Stimulated activated CD4-positive, alpha-beta T cell treated with anti-CD3 and anti-CD28 coated beads, Interleukin-1b, Interleukin-23, amount 100 ng/mL, for 24 hours (primary cell): ENCODE measurements around the gene ELOVL3.
A peak's percentile ranks its signal among the peaks of the same experiment; 100 is the strongest.

ENCODE experiments used
- DNase-seq, 4 experiments: peaks; one replicate each; pipeline ENCODE4 v3.0.0-alpha.2; 2020; ENCODE audit warnings: low read depth in 4 of 4, low spot score in 1 of 4

ELOVL3 gene

GRCh38 chr10:102222797-102223196 is 3.3 kb upstream of the ELOVL3 start:
- DNase-seq = no peak

DNA sequence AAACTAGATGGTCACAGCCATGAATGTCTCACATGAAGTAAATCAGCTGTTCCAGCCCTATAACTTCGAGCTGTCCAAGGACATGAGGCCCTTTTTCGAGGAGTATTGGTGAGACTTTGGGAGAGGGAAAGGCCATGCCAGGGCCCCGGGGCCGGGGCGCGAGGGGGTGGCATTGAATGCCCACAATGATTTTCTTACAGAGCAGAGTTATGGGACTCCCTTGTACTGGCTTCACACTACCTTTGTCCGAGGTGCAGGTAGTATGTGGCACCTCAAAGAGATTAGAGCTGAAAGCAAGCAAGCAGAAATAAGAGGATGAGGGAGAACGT is 407 bp downstream of the ELOVL3 start:
- no peak for DNase-seq

- no peak for DNase-seq
These were observed 951 bp downstream of the ELOVL3 start for GRCh38 chr10:102227050-102227449.

- peak; percentile 73 to 80 (median 75) for DNase-seq
These were observed 3.7 kb downstream of the ELOVL3 start for GRCh38 chr10:102229810-102230263.

- peak in 1 of 4 experiments; percentile 21 for DNase-seq
These were observed 4.3 kb downstream of the ELOVL3 start for GRCh38 chr10:102230264-102230860.

GRCh38 chr10:102230861-102231356 is 4.8 kb downstream of the ELOVL3 start:
- peak in 1 of 4 experiments; percentile 39 for DNase-seq

- peak in 3 of 4 experiments; percentile 52 to 72 (median 57) for DNase-seq
These were observed 5.5 kb downstream of the ELOVL3 start for GRCh38 chr10:102231357-102232318.

DNA sequence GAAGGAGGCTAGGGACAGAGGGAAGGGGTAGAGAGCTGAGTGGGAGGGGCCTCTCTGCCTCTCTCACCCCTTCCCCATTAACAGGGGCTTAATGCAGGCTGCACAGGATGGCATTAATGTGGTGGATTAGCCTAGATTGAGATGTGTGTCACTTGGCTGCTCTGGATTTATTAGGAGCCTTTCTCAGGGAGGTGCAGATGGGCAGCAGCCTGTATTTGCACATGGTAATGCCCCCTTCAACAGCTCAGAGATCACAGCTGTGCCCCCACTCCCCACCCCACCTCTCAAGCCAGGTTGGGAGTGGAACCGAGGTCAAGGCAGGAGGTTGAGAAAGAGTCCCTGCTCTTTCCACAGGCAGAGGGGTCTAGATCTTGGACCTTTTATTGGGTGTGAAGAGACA is 7.9 kb downstream of the ELOVL3 start:
- DNase-seq = no peak

DNA sequence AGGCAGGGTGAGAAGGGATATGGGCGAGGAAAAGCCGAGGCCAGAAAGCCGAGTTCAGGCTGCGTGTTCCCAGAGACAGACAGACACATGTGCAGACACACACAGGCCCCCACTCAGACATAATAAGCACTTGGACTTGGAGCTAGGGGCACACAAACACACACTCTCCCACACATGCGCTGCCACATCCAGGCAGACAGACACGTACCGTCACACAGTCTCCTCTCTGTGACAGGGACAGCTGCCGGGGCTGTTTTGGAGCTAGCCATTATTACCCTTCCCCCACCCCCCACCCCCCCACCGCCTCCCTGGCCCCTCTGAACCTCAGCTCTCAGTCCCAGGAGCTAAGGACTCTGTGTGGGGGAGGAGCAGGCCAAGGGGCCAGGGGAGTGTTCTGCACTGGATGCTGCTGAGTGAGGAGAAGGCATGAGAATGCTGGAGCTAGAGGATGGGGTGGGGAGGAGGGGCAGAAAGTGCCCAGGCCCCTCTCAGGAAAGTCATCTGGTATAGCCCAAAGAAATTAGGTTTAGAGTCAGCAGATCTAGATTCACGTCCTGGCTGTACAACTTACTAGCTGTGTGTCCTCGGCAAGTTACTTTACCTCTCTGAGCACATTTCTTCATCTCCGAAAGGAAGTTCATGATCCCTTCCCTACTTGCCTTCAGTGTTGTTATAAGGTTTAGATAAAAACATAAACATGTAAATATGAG is 8.9 kb downstream of the ELOVL3 start:
- DNase-seq = no peak

DNA sequence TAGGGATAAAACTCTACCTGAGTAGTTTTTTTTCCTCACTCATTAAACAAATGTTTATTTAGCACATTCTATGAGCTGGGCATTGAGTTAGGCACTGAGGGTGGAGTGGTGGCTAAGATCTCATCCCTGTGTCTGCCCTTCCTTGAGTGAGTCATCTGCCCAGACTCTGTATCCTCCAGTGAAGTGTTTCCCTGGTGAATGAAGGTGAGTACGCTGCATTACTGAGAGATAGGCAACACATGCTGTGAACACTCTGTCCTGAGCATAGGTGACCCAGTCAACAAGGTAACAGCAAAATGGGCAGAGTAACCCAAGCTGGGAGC is 9.5 kb downstream of the ELOVL3 start:
- DNase-seq = no peak

GRCh38 chr10:102236006-102236405 is 9.9 kb downstream of the ELOVL3 start:
- no peak for DNase-seq

- no peak for DNase-seq
These were observed 11.7 kb downstream of the ELOVL3 start for GRCh38 chr10:102237711-102238252.

DNA sequence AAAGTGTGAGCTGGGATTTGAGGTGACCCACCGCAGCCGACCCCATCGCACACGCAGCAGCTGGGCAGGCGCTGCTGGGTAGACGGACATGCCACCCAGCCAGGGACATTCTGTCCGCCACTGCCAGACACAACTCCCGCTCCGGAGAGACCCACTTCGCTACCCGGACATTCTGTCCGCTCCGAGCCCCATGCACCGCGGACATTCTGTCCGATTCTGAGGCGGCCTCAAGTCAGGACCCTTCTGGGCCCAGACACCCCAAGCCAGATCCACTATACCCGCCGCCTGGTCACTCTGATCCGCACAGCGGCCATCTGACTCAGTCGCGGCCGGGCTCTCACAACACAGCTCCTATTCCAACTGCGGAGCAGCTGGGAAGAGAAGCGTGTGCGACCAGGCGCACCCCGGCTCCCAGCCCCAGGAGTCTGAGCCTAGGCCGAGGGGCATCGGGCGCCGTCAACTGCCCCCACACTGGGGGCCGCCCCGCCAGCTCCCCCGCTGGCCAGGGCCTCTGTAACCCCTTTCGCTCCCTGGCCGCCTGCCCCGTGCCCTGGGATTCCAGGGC is 14.4 kb downstream of the ELOVL3 start:
- DNase-seq = no peak

DNA sequence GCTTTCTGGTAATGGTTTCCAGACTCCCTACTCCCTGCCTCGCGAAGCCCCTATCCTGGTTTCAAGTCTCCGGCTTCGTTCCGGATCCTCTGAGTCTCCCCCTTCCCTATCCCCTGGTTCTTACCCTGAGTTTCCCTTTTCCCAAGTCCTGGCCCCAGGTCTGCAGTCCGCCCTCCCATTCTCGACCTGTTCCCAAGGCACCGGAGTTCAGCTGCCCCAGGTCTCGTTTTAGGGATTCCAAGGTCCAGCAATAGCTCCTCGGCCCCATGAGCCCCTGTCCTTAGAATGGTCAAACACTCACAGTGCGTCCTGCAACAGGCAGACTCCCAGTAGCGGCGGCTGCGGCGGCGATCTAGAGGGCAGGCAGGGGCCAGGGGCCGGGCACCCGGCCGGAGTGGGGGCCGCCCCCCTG is 14.9 kb downstream of the ELOVL3 start:
- DNase-seq = no peak

DNA sequence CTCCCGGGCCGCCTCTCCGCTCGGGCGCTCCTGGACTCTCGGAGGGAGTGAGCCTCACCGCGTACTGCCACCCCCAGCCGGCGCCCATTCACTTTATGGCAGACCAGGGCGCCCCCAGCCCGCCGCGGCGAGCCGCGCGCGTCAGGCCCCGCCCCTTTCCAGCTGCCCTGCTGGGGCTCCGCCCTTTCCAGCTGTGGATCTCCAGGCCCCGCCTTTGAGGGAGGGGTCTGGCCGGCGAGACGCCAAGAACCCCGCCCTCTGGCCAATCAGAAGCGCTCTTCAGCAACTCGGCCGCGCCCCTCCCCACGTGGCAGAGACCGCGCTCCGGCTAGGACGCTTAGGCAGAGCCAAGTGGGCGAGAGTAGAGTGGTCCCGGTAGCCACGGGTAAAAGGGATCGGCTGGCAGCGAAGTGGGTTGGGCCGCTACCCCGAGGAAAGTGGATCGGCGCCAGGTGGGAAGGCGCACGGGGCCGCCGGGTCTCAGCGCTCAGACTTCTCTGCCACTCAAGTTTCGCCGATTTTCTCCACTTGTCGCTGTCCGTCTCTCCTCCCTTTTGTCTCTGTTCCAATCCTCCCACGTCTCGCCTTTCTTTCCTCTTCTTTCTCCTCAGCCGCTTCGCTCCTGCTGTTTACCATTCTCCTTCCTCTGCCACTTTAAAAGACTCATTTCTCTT is 15.5 kb downstream of the ELOVL3 start, which contains the start of gene PITX3:
Gene PITX3 (minus strand): TSS at position 69 of the 674 bp plus-strand sequence. CDS start 9,432 bp downstream, outside the sequence.
- peak; percentile 78 to 92 (median 84) for DNase-seq

DNA sequence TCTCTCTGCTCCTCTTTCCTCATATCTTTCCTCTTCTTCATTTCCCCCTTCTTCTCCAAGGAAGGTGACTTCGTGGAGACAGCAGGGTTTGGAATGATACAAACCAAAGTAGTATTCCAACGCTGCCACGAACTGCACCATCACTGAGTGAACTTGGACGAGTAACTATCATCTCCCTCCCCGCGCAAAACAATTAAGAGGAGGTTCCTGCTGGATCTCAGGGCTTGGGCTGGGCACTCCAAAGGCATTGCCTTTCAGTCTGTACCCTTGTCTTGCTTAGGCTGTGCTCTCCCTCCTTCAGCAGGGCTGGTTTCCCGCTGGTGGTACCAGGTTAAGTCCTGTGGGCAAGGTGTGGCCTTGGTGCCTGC is 16.0 kb downstream of the ELOVL3 start:
- no peak for DNase-seq

DNA sequence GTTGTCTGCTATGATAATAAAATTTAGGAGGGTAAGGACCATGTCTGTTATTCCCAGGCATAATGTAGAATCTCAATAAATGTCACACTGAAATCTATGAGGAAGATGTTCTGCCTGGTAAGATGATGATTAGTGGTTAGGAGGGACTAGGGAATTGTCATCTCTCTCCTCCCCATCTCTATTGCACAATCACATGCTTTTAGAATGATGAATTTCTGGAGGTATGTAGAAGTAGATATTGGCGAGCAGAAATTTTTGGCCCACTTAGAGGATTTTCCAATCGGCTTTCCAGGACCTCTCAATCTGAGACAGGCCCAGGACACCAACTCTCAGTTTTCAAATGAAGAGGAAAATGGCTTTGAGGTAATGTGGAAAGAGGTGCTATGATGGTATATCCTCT is 17.2 kb downstream of the ELOVL3 start:
- no peak for DNase-seq

DNA sequence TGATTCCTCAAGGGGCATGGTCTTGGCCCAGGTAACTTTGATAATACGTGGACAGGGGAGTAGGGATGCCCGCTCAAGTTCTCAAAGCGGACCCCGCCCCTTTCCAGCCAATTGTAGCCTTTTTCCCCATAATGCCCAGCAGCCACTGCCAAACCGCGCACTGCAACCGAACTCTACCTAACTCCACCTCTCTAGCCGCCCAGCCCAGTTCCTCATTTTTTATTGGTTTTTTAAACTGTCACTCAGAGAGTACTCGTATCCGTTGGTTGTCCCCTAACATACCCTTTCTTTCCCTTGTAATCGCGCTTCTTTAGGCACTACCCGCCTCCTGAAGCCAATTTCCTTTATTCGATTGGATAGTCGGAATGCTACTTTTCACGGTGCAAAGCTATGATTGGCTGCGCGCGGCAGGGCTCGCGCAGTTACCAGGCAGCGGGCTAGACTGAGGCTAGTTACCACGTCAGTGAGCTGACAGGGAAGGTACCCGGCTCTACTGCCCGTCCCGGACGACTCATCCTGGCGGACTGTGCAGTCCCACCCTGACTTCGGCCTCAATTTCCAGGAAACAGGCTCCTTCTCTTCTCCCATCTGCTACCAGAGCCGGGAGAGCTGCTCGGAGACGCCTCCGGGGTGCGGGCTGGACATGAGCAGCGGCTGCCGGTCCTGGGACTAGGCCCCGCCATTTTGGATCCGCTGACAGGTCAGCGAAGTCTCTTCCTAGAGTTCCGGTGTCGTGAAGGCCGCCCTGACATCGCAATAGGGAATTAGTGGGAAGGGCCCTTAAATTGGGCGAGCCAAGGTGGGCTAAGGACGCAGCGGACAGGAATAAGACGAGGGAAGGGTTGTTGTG is 19.2 kb downstream of the ELOVL3 start, which contains the start of gene GBF1:
Gene GBF1 (plus strand): TSS at position 451 of the 850 bp plus-strand sequence. CDS start 13,407 bp downstream, outside the sequence.
- peak in 3 of 4 experiments; percentile 67 to 76 (median 74) for DNase-seq

DNA sequence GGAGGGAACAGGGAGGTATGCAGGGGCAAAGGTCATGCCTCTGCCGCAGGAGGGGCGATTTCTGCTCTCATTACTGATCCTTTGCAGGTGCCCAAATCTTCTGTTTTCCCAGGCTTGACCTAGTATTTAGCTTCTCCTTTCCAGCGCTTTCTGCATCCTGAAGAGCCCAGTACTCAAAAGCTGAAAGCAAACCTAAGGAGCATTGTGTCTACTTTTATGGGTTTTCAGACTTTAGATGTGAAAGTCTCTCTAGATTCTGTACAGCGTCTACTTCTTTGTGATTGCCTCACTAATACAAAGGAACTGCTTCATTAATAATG is 19.8 kb downstream of the ELOVL3 start:
- no peak for DNase-seq
